GM18498 (cell line): ENCODE measurements around the gene HIBCH.
"Not testable (repeated sequence)": the region's sequence is repeated elsewhere in the genome, so short reads cannot be mapped to it uniquely, and the experiment has no call there.

Experiments used
- ATAC-seq: cut with Tn5 transposase; IDR thresholded peaks from one replicate; pipeline ENCODE4 v1.9.1; 2021; ENCODE audit warnings: mild to moderate bottlenecking, moderate library complexity; ENCODE audit not compliant: unreplicated experiment

The HIBCH gene

DNA sequence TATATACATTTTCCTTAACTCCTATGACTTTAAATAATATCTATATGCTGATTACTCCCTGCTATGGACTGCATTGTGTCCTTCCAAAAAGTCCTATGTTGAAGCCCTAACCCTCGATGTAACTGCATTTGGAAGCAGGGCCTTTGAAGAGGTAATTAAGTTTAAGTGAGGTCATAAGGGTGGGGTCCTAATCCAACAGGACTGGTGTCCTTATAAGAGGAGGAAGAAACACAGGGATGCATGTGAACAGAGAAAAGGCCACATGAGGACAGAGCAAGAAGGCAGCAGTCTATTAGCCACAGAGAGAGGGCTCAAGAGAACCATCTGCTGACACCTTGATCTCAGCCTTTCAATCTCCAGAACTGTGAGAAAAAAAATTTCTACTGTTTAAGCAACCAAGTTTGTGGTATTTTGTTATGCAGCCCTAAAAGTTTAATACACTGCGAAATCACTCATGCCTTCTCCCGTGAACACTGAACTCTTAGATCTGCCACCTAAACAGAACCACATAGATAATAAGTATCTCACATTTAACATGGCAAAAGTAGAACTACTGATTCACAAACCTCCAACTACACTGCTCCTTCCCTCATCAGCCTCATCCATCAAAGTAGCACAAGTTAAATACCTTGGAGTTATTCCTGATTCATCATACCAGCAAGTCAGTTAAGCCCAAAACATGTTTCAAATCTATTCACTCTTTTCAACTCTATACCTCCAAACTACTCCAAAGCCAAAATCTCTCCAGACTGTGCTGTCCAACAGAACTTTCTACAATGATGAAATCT lies 65.4 kb downstream of the HIBCH start:
- no peak for ATAC-seq

DNA sequence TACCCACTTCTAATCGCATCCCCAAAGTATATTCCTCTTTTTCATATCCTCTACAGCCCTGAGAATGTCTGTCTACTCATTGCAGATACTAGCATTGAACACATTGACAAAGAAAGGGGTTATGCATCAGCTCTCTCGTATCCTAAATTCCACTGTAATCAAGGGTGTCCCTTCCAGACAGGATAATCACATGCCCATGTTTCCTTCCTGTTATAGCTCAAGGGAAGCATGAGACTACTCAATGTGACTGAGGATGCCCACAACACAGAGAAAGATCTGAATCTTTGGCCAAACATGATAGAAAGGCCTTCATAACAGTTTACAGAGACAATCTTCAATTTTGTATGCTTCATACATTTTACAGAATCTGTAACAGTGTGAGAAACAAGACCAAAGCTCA lies 69.2 kb downstream of the HIBCH start:
- no peak for ATAC-seq

DNA sequence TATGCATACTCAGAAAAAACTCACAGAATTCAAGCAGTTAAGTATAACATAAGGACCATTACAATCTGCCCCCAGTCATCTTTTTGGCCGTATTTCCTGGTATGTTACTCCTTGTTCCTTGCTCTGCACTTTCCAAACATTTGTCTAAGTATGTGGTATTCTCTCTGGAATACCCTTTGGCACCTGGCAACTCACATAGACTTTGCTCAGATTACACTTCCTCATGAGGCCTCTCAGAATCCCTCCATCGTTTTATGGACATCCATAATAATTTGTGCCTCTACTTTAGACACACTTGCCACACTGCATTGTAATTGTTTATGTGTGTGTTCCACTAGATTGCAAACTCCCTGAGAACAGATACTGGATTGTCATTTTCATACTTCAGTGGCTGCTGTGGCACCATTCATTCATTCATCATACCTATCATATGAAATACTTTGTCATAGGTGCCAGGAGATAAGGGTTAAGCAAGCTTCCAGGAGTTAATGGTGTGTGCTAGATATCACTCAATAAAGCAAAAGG lies 84.0 kb downstream of the HIBCH start:
- ATAC-seq: no peak

DNA sequence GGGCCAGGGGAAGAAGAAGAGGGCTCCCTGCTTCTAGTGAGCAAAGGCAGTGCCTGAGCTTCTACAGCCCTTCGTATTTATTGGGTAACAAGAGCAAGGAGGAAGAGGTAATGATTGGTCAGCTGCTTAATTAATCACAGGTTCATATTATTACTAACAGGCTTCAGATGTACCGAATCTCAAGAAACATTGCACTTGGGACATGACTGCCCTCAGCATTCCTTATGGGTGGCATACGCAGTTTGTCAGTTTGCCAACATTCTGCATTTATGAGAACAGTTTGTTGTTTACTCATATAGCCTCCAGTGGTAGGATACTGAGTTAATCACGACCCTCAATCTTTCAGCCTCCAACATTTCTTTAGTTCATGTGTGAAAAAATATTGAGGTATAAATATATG lies 84.5 kb downstream of the HIBCH start:
- no peak for ATAC-seq

DNA sequence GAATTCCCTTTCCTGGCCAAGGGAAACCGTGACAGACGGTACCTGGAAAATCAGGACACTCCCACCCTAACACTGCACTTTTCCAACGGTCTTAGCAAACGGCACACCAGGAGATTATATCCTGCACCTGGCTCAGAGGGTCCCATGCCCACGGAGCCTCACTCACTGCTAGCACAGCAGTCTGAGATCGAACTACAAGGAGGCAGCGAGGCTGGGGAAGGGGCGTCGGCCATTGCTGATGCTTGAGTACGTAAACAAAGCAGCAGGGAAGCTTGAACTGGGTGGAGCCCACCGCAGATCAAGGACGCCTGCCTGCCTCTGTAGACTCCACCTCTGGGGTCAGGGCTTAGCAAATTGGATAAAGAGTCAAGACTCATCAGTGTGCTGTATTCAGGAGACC lies 95.6 kb downstream of the HIBCH start:
- not testable (repeated sequence) for ATAC-seq

DNA sequence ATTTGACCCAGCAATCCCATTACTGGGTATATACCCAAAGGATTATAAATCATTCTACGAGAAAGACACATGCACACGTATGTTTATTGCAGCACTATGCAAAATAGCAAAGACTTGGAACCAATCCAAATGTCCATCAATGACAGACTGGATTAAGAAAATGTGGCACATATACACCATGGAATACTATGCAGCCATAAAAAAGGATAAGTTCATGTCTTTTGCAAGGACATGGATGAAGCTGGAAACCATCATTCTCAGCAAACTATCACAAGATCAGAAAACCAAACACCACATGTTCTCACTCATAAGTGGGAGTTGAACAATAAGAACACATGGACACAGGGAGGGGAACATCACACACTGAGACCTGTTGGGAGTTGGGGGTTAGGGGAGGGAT lies 96.9 kb downstream of the HIBCH start:
- ATAC-seq: not testable (repeated sequence)

DNA sequence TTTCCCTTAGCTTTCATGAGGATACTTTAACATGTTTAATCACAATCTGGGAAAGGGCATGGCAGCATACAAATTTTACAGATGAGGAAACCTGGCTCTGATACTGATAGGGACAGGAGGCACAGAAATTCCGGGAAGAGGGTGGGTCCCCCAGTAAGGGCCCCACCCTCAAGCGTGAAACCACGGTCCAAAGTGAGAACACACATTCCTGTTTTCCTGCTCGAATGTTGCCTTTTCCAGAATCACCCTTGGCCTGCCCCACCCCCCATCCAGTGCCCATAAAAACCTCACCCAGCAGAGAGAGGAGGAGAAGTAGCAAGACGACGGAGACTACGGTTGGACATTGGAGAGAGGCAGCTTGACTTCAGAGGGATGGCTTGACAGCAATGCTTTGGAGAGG lies 98.2 kb downstream of the HIBCH start:
- no peak for ATAC-seq

DNA sequence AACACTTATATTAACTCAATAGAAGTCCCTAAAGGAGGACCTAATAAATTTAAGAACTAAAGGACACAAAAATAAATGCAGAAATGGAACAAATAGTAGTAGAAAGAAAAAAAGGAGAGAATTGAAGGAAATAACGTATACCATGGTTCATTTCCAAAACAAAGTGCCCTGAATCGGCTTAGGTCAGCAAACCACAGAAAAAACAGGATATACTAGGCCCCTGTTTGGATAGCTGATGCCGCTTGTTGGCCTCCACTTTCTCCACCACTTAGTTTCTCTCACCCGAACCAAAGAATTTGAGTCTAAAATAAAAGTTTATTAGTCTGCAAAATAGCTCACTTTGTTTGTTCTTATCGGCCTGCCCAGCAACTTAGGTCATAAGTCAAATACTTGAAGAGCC lies 100.4 kb downstream of the HIBCH start:
- ATAC-seq: no peak

DNA sequence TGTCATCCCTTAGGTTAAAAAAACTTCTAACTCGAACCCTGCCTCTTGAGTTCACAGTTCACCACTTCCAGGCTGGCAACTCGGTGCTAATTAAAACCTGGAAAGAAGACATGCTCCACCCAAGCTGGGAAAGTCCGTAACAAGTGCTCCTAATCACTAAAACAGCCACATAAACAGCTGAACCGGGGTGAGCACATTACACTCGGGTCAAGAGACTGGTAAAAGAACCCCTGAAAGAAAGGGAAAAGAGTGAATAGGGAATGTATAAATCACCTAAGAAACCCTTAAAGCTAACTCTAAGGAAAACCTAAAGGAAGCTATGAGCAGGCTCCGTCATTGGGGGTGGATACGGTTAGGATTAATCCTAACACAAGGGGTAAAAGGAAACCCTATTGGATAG lies 102.0 kb downstream of the HIBCH start:
- no peak for ATAC-seq

DNA sequence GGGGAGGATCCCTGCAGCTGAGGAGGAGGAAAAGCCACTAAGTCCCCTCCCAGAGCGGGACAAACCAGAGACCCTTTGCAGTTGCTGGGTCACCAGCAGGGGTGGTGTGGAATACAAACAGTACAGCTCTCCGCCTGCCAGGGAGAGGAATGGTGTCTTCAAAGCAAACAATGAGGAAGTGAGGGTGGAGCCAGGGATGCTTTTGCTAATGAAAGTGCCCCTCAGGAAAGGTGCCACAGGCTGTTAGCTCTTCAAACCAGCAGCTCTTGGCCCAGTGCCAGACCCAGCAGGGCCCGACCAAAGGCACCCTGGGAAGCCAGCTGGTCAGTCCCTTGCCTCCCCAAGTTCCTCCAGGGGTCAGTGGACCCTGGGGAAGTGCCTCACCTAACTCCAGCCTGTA lies 102.8 kb downstream of the HIBCH start:
- ATAC-seq: no peak

DNA sequence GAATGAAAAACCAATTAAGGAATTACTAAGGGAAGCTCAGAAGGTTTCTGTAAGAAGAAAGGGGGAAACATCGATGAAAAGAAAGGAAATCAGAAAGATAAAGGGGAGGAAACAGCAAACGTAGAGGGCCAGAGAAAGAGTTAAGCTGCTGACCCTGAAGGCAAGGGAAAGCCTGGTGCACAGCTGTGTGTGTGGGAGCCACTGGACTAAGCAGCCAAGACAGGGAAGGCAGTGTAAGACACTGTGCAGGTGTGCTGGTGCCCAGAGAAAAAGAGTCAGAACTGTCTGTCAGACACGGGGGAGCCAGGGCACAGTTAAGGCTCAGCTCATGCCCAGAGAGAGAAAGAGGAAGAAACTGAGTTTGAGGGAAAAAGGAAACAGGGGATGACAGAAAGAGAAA lies 104.0 kb downstream of the HIBCH start:
- no peak for ATAC-seq

DNA sequence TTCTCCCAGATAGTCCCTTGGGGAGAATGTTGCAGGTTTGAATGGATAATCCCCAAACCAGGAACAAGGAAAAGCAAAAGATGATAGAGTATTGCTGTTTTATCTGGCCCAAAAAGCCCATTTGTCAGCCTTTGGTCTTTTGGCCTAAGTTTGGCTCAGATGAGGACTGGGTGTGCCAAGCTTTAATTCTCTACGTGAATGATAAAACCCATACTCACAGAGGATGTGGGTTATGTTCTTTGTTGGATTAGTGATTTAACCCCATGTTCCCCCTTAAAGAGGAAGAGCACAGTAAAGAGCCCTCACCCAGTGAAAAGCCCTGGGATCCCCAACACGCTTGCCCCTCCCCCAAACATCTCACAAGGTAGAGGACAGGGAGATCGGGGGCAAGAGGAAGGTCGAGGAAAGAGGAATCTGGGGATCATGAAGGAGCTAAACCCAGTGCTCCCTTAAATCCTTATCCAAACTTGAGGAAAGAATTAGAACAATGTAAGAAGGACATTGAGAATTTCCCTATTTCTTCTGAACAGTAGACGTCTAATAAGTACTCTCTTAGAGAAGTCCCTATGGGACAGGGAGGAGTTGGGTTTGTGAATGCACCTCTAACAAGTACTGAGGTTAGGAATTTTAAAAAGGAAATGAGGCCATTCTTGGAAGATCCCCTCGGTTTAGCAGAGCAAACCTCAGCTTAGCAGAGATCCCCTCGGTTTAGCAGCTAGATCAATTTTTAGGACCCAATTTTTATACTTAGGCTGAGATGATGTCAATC lies 105.0 kb downstream of the HIBCH start:
- no peak for ATAC-seq

DNA sequence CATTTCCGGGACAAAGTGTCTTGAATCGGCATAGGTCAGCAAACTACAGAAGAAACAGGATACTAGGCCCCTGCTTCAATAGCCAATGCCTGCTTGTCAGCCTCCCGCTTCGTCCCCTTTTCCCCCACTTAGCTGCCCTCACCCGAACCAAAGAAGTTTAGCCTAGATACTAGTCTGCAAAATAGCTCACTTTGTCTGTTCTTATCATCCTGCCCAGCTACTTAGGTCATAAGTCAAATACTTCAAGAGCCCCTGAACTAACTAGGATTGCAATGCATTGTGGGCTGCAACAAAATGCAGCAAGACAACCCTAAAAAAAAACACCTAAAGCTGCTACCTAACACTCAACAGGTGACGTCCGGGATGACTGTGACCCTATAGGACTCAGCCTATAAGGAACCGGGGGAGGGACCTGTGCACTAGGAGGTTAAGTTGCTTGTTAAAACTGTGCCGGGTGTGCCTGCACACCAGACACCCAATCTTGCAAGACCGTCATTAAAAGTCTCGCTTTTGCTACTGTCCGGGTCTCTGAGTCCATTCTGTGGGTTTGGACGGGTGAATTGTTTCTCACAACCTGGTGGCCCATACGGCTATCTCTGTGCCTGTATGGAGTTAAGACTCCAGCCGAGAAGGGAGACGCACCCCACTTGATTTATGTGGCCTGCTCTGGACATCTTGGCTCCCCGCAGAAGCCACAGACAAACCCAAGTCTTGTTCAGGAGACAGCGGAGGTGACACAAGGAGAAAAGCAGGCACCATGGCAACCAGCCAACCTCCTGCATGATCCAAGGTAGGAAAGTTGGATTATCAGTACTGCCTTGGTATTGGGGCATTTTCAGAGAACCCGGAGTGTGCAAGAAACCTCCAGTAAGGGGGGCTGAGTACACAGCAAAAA lies 105.9 kb downstream of the HIBCH start:
- ATAC-seq: no peak

DNA sequence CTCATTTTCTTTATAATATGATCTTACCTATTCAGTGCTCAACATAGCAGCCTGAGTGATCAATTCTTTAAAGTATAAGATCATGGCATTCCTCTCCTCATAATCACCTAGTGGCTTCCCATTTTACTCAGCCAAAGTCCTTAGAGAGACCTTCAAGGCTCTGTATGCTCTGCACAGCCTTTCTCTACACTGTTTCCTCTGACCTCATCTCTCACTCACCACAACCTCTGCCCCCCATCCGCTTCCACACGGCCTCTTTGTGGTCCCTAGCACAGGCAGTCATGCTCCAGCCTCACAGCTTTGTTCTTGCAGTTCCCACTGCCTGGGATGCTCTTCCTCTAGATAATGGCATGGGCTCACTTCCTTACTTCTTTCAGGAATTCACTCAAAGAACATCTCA lies 109.2 kb downstream of the HIBCH start:
- no peak for ATAC-seq

DNA sequence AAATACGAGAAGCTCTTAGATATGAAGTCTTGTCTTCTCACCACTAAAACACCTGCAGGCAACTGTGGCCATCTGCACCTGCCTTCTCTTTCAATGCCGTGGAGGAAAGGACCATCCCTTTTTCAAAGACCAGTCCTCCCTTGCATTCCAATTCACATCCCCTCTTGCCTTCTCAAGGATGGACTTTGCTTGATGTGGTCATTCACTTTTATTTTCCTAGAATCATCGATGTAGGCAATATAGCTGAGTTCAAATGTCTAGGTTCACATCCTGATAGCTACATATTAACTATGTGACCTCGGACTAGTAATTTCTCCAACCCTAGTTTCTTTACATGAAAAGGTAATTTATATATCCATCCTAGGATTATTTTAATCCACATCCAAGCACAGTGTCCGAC lies 110.1 kb downstream of the HIBCH start:
- ATAC-seq: no peak

DNA sequence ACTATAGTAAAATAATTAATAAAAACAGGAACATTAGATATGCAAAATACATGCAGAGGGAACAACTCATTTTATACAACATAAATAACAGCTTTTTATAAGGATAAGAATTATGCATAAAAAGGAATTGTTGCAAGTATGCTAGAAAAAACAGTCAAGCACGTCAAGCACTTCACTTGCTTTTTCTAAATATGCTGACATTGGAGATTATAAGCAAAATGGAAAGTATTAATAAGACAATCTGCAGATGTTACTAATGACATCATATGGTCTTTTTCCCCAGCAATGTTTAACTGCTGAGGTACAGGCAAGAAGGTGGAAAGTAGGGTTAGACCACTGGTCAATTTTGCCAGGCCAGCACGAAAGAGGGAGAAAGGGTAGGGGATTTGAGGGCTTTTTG lies 111.7 kb downstream of the HIBCH start:
- ATAC-seq: no peak

DNA sequence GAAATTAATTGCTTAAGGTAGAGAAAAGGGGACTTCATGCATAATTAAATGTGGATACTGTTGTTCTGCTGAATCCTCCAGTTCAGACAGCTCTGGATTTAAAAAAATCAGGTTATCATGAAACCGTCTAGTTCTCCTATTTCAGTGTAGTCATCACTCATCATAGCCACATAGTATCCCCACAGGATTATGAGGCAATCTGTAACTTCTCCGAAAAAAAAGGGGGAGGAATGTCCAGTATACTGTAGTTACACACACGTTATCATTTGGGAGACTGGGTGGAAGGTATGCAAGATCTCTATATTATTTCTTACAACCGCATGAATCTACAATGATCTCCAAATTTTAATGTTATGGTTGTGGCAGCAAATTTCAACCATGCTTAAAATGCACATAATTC lies 114.0 kb downstream of the HIBCH start:
- ATAC-seq: no peak

DNA sequence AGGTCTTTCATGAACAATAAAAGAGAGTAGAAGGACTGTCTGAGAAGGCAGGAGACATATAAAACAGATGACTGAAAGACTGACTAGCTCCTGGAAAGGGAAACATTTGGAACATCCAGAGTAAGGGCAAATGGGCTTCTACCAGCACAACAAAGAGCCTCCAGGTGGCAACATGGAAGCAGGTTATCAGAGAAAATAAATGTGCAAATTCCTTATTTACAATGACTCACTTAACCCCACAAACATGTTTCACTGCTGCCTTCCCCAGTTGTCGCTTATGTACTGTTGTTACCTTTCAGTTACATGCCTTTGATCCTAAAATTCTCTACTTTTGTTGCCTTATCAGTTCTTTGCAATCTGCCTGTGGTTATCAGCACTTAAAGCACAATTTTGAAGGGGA lies 117.0 kb downstream of the HIBCH start:
- ATAC-seq: no peak

DNA sequence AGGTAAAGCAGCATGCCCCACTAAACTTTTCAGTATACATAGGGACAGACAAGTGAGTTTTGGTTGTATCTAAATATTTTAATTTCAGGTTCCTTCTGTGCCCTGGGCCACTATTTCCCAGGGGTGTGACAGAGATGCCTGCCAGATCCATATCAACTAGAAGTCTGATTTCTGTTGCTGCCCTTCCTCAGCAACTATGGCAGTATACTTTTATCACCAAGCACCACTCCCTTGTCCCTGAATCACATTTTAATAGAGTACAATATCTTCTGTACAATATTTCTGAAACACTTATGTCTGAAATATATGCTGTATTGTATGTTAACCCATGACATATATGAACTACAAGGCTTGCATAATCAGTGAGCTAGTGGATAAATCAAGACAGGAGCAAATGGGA lies 117.6 kb downstream of the HIBCH start:
- no peak for ATAC-seq

DNA sequence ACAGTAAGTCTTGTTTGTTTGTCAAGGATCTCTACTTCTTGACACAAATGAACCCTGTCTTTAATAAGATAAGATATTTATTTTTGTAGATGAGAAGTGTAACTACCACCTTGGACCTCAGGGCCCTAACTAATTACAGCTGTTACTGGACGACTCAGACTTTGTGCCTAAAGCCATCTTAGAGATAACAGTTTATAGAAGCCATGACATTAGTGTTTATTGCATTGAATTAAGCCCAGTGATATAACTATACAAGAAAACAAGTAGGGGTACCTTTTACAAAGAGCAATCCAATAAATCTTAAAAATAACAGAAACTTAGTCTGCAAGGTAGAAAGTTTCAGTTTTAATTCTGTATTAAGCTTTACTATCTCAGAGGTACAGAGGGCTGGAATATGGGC lies 119.0 kb downstream of the HIBCH start:
- ATAC-seq: no peak

DNA sequence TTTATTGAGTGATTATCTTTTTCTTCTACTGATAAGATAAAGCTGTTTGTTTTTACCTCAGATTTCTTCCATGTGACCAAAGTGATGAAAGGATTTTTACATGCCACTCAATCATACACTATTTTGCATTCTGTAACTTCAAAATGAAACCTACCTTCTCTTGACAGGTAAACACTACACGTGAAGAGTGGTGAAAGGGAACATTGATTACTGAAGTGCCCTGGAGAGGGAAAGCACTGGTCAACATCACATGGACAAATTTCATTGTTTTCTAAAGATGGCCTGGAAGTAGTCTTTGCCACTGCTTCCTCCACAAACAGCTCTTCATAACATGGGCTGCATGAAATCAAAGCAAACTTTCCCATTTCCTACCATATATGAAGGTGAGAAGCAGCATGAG lies 120.1 kb downstream of the HIBCH start:
- ATAC-seq: no peak
